HCT116 (cell line): Measurements from ENCODE around the gene ERMP1. TPM values are rescaled to one million over a fixed set of nuclear protein-coding genes. Genes with fewer than 3 reads are reported as not detected.

Source experiments
- ATAC-seq: fragments of 200-7000 bp; cut with Tn5 transposase; 2 replicates; pipeline ENCODE4 v1.9.1; 2020; ENCODE audit warnings: mild to moderate bottlenecking, moderate library complexity
- BruUV-seq: library from RNA; stranded (reverse); fragments of 400-500 nt; replicated peaks from 2 replicates; lab custom pipeline; 2021; lab: Mats Ljungman, UMichigan
- CTCF ChIA-PET: fragments of 300-600 bp; sonication (Branson Sonifier 250); formaldehyde crosslinking; loops from one replicate; lab custom pipeline; 2021; ENCODE audit warnings: antibody characterized with exemption; lab: Charles Lee
- POLR2A ChIA-PET: fragments of 300-600, 350-600 bp; sonication (Branson Sonifier 250); formaldehyde crosslinking; loops from one replicate; lab custom pipeline; 2021; ENCODE audit warnings: antibody characterized with exemption; lab: Charles Lee
- RAD21 ChIA-PET, 2 experiments: fragments of 300-600 bp; sonication (Branson Sonifier 250); formaldehyde crosslinking; loops; one replicate each; lab custom pipeline; 2023; ENCODE audit warnings: low total read pairs in 2 of 2; ENCODE audit not compliant: uncharacterized antibody in 2 of 2, unreplicated experiment in 2 of 2, low non-redundant PET in 1 of 2; lab: Charles Lee
- DNase-seq: peaks from one replicate; pipeline ENCODE4 v3.0.0-alpha.2; 2010; ENCODE audit warnings: low read depth, low spot score
- H2AFZ ChIP-seq: fragments of 200-600 bp; shearing (Covaris generic), sonication (generic); 2 replicates; pipeline ENCODE4 v1.6.1; 2017; ENCODE audit warnings: low read depth, mixed run types, mixed read lengths, antibody characterized with exemption, low read length; ENCODE audit not compliant: poor library complexity, severe bottlenecking
- H3K27ac ChIP-seq: 2 replicates; pipeline ENCODE4 v1.5.1; 2012; ENCODE audit warnings: low read depth, low read length
- H3K27me3 ChIP-seq: fragments of 200-600 bp; sonication (generic); 2 replicates; pipeline ENCODE4 v1.6.1; 2016; ENCODE audit warnings: mixed run types, low read length, mixed read lengths; ENCODE audit not compliant: insufficient read depth
- H3K36me3 ChIP-seq, 2 experiments: fragments of 200-500 bp in 1 of 2; fragments of 200-600 bp in 1 of 2; sonication (Bioruptor generic) in 1 of 2; sonication (generic) in 1 of 2; 2 replicates each; pipeline versions ENCODE4 v1.5.1 to v1.6.1; 2014 to 2016; ENCODE audit warnings: low read length in 2 of 2, inconsistent platforms in 1 of 2, mixed read lengths in 1 of 2, mixed run types in 1 of 2; ENCODE audit not compliant: insufficient read depth in 2 of 2, control insufficient read depth in 1 of 2
- H3K4me1 ChIP-seq, 2 experiments: fragments of 200-600 bp in 1 of 2; sonication (generic) in 1 of 2; 2 replicates each; pipeline versions ENCODE4 v1.5.1 to v1.6.1; 2012 to 2017; ENCODE audit warnings: low read length in 2 of 2, inconsistent platforms in 1 of 2, mild to moderate bottlenecking in 1 of 2, mixed read lengths in 1 of 2, mixed run types in 1 of 2, moderate library complexity in 1 of 2; ENCODE audit not compliant: insufficient read depth in 2 of 2, control insufficient read depth in 1 of 2
- H3K4me2 ChIP-seq: fragments of 200-600 bp; sonication (generic); 2 replicates; pipeline ENCODE4 v1.6.1; 2017; ENCODE audit warnings: mixed run types, low read length, mixed read lengths
- H3K4me3 ChIP-seq, 2 experiments: fragments of 200-600 bp in 1 of 2; sonication (generic) in 1 of 2; replicated peaks in 1 of 2; 2 replicates each; pipeline ENCODE4 v1.5.1; 2011 to 2016; ENCODE audit warnings: low read length in 2 of 2, control low read depth in 1 of 2, low read depth in 1 of 2, mild to moderate bottlenecking in 1 of 2, mixed read lengths in 1 of 2, mixed run types in 1 of 2
- H3K79me2 ChIP-seq: fragments of 200-600 bp; sonication (generic); 2 replicates; pipeline ENCODE4 v1.6.1; 2017; ENCODE audit warnings: mild to moderate bottlenecking, mixed run types, low read length, moderate library complexity, mixed read lengths; ENCODE audit not compliant: insufficient read depth
- H3K9ac ChIP-seq: fragments of 200-600 bp; sonication (generic); 2 replicates; pipeline ENCODE4 v1.6.1; 2016; ENCODE audit warnings: low read length, mixed read lengths
- H3K9me2 ChIP-seq: fragments of 200-600 bp; sonication (generic), shearing (Covaris generic); 2 replicates; pipeline ENCODE4 v1.6.1; 2017; ENCODE audit warnings: mixed run types, mild to moderate bottlenecking, moderate library complexity; ENCODE audit not compliant: insufficient read depth
- H3K9me3 ChIP-seq, 2 experiments: fragments of 200-500 bp in 1 of 2; fragments of 200-600 bp in 1 of 2; sonication (Bioruptor generic) in 1 of 2; sonication (generic) in 1 of 2; 2 replicates each; pipeline ENCODE4 v1.6.1; 2014 to 2017; ENCODE audit warnings: low read length in 2 of 2, mixed read lengths in 2 of 2, inconsistent platforms in 1 of 2, low read depth in 1 of 2, mild to moderate bottlenecking in 1 of 2, mixed run types in 1 of 2, moderate library complexity in 1 of 2; ENCODE audit not compliant: control insufficient read depth in 1 of 2, insufficient read depth in 1 of 2
- H4K20me1 ChIP-seq: fragments of 200-600 bp; sonication (generic), shearing (Covaris generic); 2 replicates; pipeline ENCODE4 v1.6.1; 2017; ENCODE audit warnings: mixed run types, mild to moderate bottlenecking, moderate library complexity; ENCODE audit not compliant: insufficient read depth
- CBX3 ChIP-seq: IDR thresholded peaks from 2 replicates; pipeline ENCODE4 v1.6.1; 2012; ENCODE audit warnings: low read depth
- CEBPB ChIP-seq: IDR thresholded peaks from 2 replicates; pipeline ENCODE4 v1.6.1; 2012; ENCODE audit warnings: low read depth
- CTCF ChIP-seq, 3 experiments: fragments of 200-600 bp in 1 of 3; sonication (generic) in 1 of 3; IDR thresholded peaks in 2 of 3; conservative IDR thresholded peaks in 1 of 3; 2 replicates each; pipeline ENCODE4 v1.5.1; 2012 to 2017; ENCODE audit warnings: low read depth in 2 of 3, low read length in 2 of 3, antibody characterized with exemption in 1 of 3, borderline replicate concordance in 1 of 3, control low read depth in 1 of 3, mild to moderate bottlenecking in 1 of 3, mixed read lengths in 1 of 3, mixed run types in 1 of 3, moderate library complexity in 1 of 3; ENCODE audit not compliant: insufficient read depth in 1 of 3
- EGR1 ChIP-seq: IDR thresholded peaks from 2 replicates; pipeline ENCODE4 v1.6.1; 2012; ENCODE audit warnings: low read depth
- EZH2 ChIP-seq: fragments of 200-600 bp; sonication (generic); IDR thresholded peaks from 2 replicates; pipeline ENCODE4 v1.6.1; 2017; ENCODE audit warnings: antibody characterized with exemption, mixed run types
- EZH2phosphoT487 ChIP-seq: fragments of 200-600 bp; IDR thresholded peaks from 2 replicates; pipeline ENCODE4 v1.6.1; 2018; ENCODE audit warnings: antibody characterized with exemption, borderline replicate concordance
- FOSL1 ChIP-seq: IDR thresholded peaks from 2 replicates; pipeline ENCODE4 v1.6.1; 2012; ENCODE audit warnings: low read depth
- JUND ChIP-seq: IDR thresholded peaks from 2 replicates; pipeline ENCODE4 v1.6.1; 2012
- POLR2A ChIP-seq: IDR thresholded peaks from 2 replicates; pipeline ENCODE4 v1.7.0; 2011; ENCODE audit warnings: borderline replicate concordance; ENCODE audit not compliant: insufficient read depth, insufficient read length; ENCODE audit errors: extremely low read depth
- SIN3A ChIP-seq: IDR thresholded peaks from 2 replicates; pipeline ENCODE4 v1.6.1; 2012; ENCODE audit warnings: low read depth
- SP1 ChIP-seq: IDR thresholded peaks from 2 replicates; pipeline ENCODE4 v1.6.1; 2012; ENCODE audit warnings: low read depth
- SRF ChIP-seq: IDR thresholded peaks from 2 replicates; pipeline ENCODE4 v1.6.1; 2012; ENCODE audit warnings: low read depth
- TCF7L2 ChIP-seq: IDR thresholded peaks from 2 replicates; pipeline ENCODE4 v1.7.0; 2011; ENCODE audit warnings: borderline replicate concordance, inconsistent platforms; ENCODE audit not compliant: insufficient read depth, insufficient read length; ENCODE audit errors: extremely low read depth
- YY1 ChIP-seq: IDR thresholded peaks from 2 replicates; pipeline ENCODE4 v1.6.1; 2011; ENCODE audit warnings: low read length, low read depth, moderate library complexity, mild to moderate bottlenecking; ENCODE audit not compliant: insufficient replicate concordance; ENCODE audit errors: extremely low read depth
- ZFX ChIP-seq: fragments of 450-650 bp; IDR thresholded peaks from 2 replicates; pipeline ENCODE4 v1.6.1; 2017
- intact Hi-C: fragments of 100-400 bp; cut with micrococcal nuclease; formaldehyde crosslinking; loops from 2 replicates; pipeline ENCODE4 v1.10.0; 2022
- total RNA-seq: library from RNA; stranded (reverse); gene quantifications from one replicate; pipeline ENCODE4 v1.2.1, GENCODE V29; 2021; ENCODE audit not compliant: unreplicated experiment
- TF ChIP-seq, protein P1 (sequence below): IDR thresholded peaks from 2 replicates; pipeline ENCODE4 v1.6.1; 2012; ENCODE audit warnings: low read depth
- TF ChIP-seq, protein P2 (sequence below): IDR thresholded peaks from 2 replicates; pipeline ENCODE4 v1.6.1; 2012

Gene ERMP1
- total RNA-seq, 1 experiment from 2014 or later = 29.9 TPM

- no peaks in the 10 kb centered on the region for H4K20me1 ChIP-seq
- H3K36me3 ChIP-seq = no peaks in the 10 kb centered on the region
- BruUV-seq = no TSS peak
- no peaks in the 10 kb centered on the region for H3K27me3 ChIP-seq
- POLR2A ChIA-PET = no interaction called here
- intact Hi-C loops = no loop called here
- H3K4me2 ChIP-seq = no peak overlapping the region
- DNase-seq = no peak
- H3K4me3 ChIP-seq = no peak overlapping the region
- no peak for TF ChIP-seq EGR1
- TF ChIP-seq POLR2A = no peak
- no peak for TF ChIP-seq SP1
- no peak for TF ChIP-seq SRF
- TF ChIP-seq ZFX = no peak
- no peak for TF ChIP-seq FOSL1
- TF ChIP-seq, protein P1, sequence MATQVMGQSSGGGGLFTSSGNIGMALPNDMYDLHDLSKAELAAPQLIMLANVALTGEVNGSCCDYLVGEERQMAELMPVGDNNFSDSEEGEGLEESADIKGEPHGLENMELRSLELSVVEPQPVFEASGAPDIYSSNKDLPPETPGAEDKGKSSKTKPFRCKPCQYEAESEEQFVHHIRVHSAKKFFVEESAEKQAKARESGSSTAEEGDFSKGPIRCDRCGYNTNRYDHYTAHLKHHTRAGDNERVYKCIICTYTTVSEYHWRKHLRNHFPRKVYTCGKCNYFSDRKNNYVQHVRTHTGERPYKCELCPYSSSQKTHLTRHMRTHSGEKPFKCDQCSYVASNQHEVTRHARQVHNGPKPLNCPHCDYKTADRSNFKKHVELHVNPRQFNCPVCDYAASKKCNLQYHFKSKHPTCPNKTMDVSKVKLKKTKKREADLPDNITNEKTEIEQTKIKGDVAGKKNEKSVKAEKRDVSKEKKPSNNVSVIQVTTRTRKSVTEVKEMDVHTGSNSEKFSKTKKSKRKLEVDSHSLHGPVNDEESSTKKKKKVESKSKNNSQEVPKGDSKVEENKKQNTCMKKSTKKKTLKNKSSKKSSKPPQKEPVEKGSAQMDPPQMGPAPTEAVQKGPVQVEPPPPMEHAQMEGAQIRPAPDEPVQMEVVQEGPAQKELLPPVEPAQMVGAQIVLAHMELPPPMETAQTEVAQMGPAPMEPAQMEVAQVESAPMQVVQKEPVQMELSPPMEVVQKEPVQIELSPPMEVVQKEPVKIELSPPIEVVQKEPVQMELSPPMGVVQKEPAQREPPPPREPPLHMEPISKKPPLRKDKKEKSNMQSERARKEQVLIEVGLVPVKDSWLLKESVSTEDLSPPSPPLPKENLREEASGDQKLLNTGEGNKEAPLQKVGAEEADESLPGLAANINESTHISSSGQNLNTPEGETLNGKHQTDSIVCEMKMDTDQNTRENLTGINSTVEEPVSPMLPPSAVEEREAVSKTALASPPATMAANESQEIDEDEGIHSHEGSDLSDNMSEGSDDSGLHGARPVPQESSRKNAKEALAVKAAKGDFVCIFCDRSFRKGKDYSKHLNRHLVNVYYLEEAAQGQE = no peak
- TF ChIP-seq, all 23 proteins: peak for 0
- Histone ChIP-seq H3K9me3 (no peaks in the 10 kb centered on the region), H3K9ac (no peak overlapping the region), H3K27ac (no peak overlapping the region), H2AFZ (no peak overlapping the region), H3K79me2 (no peaks in the 10 kb centered on the region), H3K9me2 (no peaks in the 10 kb centered on the region), H3K4me1 (peaks cover 6 to 11% of the 10 kb centered on the region in 2 experiments; a peak in 2 of 4 replicates)
- ATAC-seq = no peak
- ChIA-PET CTCF (no interaction called here), RAD21 (no interaction called here)
Observed at GRCh38 chr9:5872511-5872910, 39.6 kb upstream of the ERMP1 start.

DNA sequence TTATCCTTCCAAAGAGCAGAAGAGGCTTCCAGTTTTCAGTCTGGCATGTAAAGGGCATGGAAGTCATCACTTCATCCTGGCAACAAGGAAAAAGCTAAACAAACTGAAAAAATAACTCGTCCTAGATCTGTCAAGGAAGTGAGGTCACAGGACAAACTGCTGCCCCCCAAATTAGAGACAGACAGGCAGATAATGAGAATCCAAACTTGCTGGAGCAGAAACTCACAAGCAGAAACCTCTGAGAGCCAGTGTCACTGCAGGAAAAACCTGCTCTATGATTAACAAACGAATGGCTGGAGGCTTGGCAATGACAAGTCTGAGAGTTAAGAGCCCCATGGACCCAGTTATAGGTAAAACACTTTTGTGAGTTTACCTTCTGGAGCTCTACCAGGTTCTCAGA is 38.9 kb upstream of the ERMP1 start:
- peaks cover 6 to 11% of the 10 kb centered on the region in 2 experiments; a peak in 2 of 4 replicates for H3K4me1 ChIP-seq
- no peak overlapping the region for H3K4me2 ChIP-seq
- no peaks in the 10 kb centered on the region for H3K27me3 ChIP-seq
- no TSS peak for BruUV-seq
- no peak for DNase-seq
- no peak overlapping the region for H3K27ac ChIP-seq
- no peaks in the 10 kb centered on the region for H3K36me3 ChIP-seq
- no peaks in the 10 kb centered on the region for H3K79me2 ChIP-seq
- H3K9ac ChIP-seq = no peak overlapping the region
- ATAC-seq = no peak
- H4K20me1 ChIP-seq = no peaks in the 10 kb centered on the region
- ChIA-PET CTCF (no interaction called here), POLR2A (no interaction called here), RAD21 (no interaction called here)
- H3K9me3 ChIP-seq = no peaks in the 10 kb centered on the region
- no peaks in the 10 kb centered on the region for H3K9me2 ChIP-seq
- H3K4me3 ChIP-seq = no peak overlapping the region
- intact Hi-C loops = no loop called here
- H2AFZ ChIP-seq = no peak overlapping the region
- TF ChIP-seq POLR2A (no peak), CBX3 (no peak), CEBPB (no peak), CTCF (IDR thresholded peaks at IDR 0.05 in 2 of 3, conservative IDR thresholded peaks at IDR 0.05 in 1 of 3; ENCODE audit: borderline replicate concordance in 1 of 3, insufficient read depth in 1 of 3, low read depth in 2 of 3, low read length in 2 of 3) (no peak), EGR1 (no peak), TCF7L2 (no peak), YY1 (no peak), JUND (no peak), FOSL1 (no peak), ZFX (no peak), EZH2 (no peak), SIN3A (no peak), EZH2phosphoT487 (no peak), SRF (no peak)
- TF ChIP-seq, protein P2, sequence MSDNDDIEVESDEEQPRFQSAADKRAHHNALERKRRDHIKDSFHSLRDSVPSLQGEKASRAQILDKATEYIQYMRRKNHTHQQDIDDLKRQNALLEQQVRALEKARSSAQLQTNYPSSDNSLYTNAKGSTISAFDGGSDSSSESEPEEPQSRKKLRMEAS = no peak
